HepG2 (cell line): ENCODE results near the gene FAM174C. TPM values are rescaled to one million over a fixed set of nuclear protein-coding genes. Genes with fewer than 3 reads are reported as not detected.

Experiments
- ATAC-seq: fragments of 200-7000 bp; cut with Tn5 transposase; 3 replicates; pipeline ENCODE4 v1.9.1; 2020; ENCODE audit warnings: mild to moderate bottlenecking, moderate library complexity
- BruUV-seq: library from RNA; stranded (reverse); fragments of 400-500 nt; replicated peaks from 2 replicates; lab custom pipeline; 2021; lab: Mats Ljungman, UMichigan
- CTCF ChIA-PET: fragments of 300-600 bp; formaldehyde crosslinking; extraction: SDS; loops from one replicate; lab custom pipeline; 2021; ENCODE audit warnings: low total read pairs, inconsistent platforms, low intra/inter-chr PET ratio; lab: Yijun Ruan, JAX
- POLR2A ChIA-PET: fragments of 350-600 bp; sonication (Branson Sonifier 250); formaldehyde crosslinking; loops from one replicate; lab custom pipeline; 2020; ENCODE audit warnings: antibody characterized with exemption, inconsistent platforms; lab: Yijun Ruan, JAX
- DNase-seq: peaks from one replicate; pipeline ENCODE4 v3.0.0-alpha.2; 2015; ENCODE audit warnings: low spot score
- FAIRE-seq: peaks from 3 replicates; lab custom pipeline; 2011; peaks lifted over from hg19 to GRCh38; lab: Jason Lieb, UNC
- H2AFZ ChIP-seq: one replicate; pipeline ENCODE4 v1.6.1; 2011; ENCODE audit warnings: low read length, inconsistent platforms
- H3K27ac ChIP-seq: fragments of 300-600 bp; 3 replicates; pipeline ENCODE4 v1.8.0; 2011; ENCODE audit warnings: mixed run types, mild to moderate bottlenecking, mixed read lengths, low read length, inconsistent platforms; ENCODE audit not compliant: insufficient read depth; ENCODE audit errors: extremely low read length
- H3K27me3 ChIP-seq, 2 experiments: fragments of 200-600 bp in 1 of 2; 2 replicates in 1 of 2; 3 replicates in 1 of 2; pipeline versions ENCODE4 v1.6.0 to v1.8.0; 2011; ENCODE audit warnings: low read length in 2 of 2, mild to moderate bottlenecking in 2 of 2, moderate library complexity in 2 of 2, inconsistent platforms in 1 of 2; ENCODE audit not compliant: insufficient read depth in 2 of 2, control insufficient read depth in 1 of 2
- H3K36me3 ChIP-seq, 2 experiments: fragments of 200-600 bp in 1 of 2; replicated peaks in 1 of 2; 2 replicates in 1 of 2; 3 replicates in 1 of 2; pipeline versions ENCODE4 v1.5.1 to v1.8.0; 2011; ENCODE audit warnings: low read length in 2 of 2, inconsistent platforms in 1 of 2; ENCODE audit not compliant: insufficient read depth in 2 of 2, control insufficient read depth in 1 of 2
- H3K4me1 ChIP-seq: 2 replicates; pipeline ENCODE4 v1.5.1; 2012; ENCODE audit warnings: low read length, inconsistent platforms; ENCODE audit not compliant: insufficient read depth
- H3K4me2 ChIP-seq: 2 replicates; pipeline ENCODE4 v1.6.0; 2011; ENCODE audit warnings: low read depth, low read length, inconsistent platforms
- H3K4me3 ChIP-seq, 3 experiments: fragments of 200-600 bp in 1 of 3; sonication (generic), shearing (Covaris generic) in 1 of 3; replicated peaks in 1 of 3; 2 replicates each; pipeline ENCODE4 v1.5.1; 2011 to 2016; ENCODE audit warnings: low read length in 3 of 3, inconsistent platforms in 2 of 3, low read depth in 2 of 3, mild to moderate bottlenecking in 2 of 3, control low read depth in 1 of 3, mixed read lengths in 1 of 3; ENCODE audit not compliant: insufficient read depth in 1 of 3
- H3K79me2 ChIP-seq: one replicate; pipeline ENCODE4 v1.6.1; 2011; ENCODE audit warnings: low read length, inconsistent platforms; ENCODE audit not compliant: insufficient read depth
- H3K9ac ChIP-seq: 2 replicates; pipeline ENCODE4 v1.6.0; 2011; ENCODE audit warnings: mild to moderate bottlenecking, low read depth, low read length, inconsistent platforms; ENCODE audit not compliant: insufficient read depth
- H3K9me3 ChIP-seq: 2 replicates; pipeline ENCODE4 v1.5.1; 2012; ENCODE audit warnings: mild to moderate bottlenecking, low read length
- H4K20me1 ChIP-seq: 2 replicates; pipeline ENCODE4 v1.6.0; 2011; ENCODE audit warnings: inconsistent platforms, mild to moderate bottlenecking, low read length, moderate library complexity; ENCODE audit not compliant: insufficient read depth
- HMGXB3 ChIP-seq: sonication (generic); formaldehyde crosslinking; IDR thresholded peaks from 2 replicates; pipeline ENCODE4 v1.4.0; 2020; ENCODE audit warnings: missing genetic modification reagents, borderline replicate concordance
- KDM5A ChIP-seq: fragments of 200-600 bp; sonication (generic); IDR thresholded peaks from 2 replicates; pipeline ENCODE4 v1.7.0; 2018; ENCODE audit warnings: antibody characterized with exemption, mild to moderate bottlenecking, low read length, borderline replicate concordance
- ZBTB7A ChIP-seq: sonication (generic); formaldehyde crosslinking; IDR thresholded peaks from 2 replicates; pipeline ENCODE4 v1.8.0; 2022; ENCODE audit warnings: mild to moderate bottlenecking, missing genetic modification reagents
- ZNF234 ChIP-seq: sonication (generic); formaldehyde crosslinking; conservative IDR thresholded peaks from 2 replicates; pipeline ENCODE4 v1.5.1; 2020; ENCODE audit warnings: mild to moderate bottlenecking, missing genetic modification reagents
- WGBS: methylation state at CpG from one replicate; pipeline ENCODE4 v1.1.6; 2017; ENCODE audit warnings: low lambda C conversion rate; 5-methylcytosine and 5-hydroxymethylcytosine counted together
- in situ Hi-C: cut with HindIII; loops from 2 replicates; pipeline ENCODE4 v1.10.0; 2017; ENCODE audit warnings: low pct_unique_long_range_greater_than_20kb; ENCODE audit not compliant: extremely low pct_ligation_motif_present
- intact Hi-C: fragments of 100-400 bp; cut with micrococcal nuclease; formaldehyde crosslinking; loops from one replicate; pipeline ENCODE4 v1.10.0; 2022; ENCODE audit not compliant: unreplicated experiment
- polyA plus RNA-seq, 8 experiments: library from polyadenylated mRNA; depleted of rRNA in 3 of 8; stranded (reverse) in 7 of 8; unstranded in 1 of 8; fragments of >200 nt; fragmentation: Illumina TruSeq in 4 of 8; extraction: Trizol in 4 of 8; gene quantifications; 2 replicates each; pipeline versions ENCODE4 v1.2.1 to v1.2.3, GENCODE V29; 2011 to 2016; ENCODE audit warnings: low read depth in 4 of 8, missing spikeins in 1 of 8, mixed read lengths in 1 of 8; ENCODE audit not compliant: insufficient read depth in 1 of 8
- total RNA-seq, 5 experiments: library from RNA; depleted of rRNA; stranded (reverse); fragments of >200 nt; fragmentation: Illumina TruSeq; extraction: Trizol; gene quantifications; 2 replicates each; pipeline ENCODE4 v1.2.3, GENCODE V29; 2016; ENCODE audit warnings: low read depth in 1 of 5
- TF ChIP-seq, protein P1 (sequence below): sonication (generic); formaldehyde crosslinking; IDR thresholded peaks from 2 replicates; pipeline ENCODE4 v1.4.0; 2020; ENCODE audit warnings: missing genetic modification reagents, borderline replicate concordance
- TF ChIP-seq, protein P2 (sequence below), 2 experiments: sonication (generic) in 1 of 2; formaldehyde crosslinking in 1 of 2; IDR thresholded peaks; 2 replicates each; pipeline versions ENCODE4 v1.6.1 to v1.9.0; 2014 to 2022; ENCODE audit warnings: antibody characterized with exemption in 1 of 2, borderline replicate concordance in 1 of 2, inconsistent platforms in 1 of 2, low read depth in 1 of 2, missing genetic modification reagents in 1 of 2

FAM174C gene
- total and polyA plus RNA-seq, 2 of the 13 experiments (the other 11 are each of a cell fraction or from before 2014, with no cell fraction given) = 19.5 to 31.3 TPM

DNA sequence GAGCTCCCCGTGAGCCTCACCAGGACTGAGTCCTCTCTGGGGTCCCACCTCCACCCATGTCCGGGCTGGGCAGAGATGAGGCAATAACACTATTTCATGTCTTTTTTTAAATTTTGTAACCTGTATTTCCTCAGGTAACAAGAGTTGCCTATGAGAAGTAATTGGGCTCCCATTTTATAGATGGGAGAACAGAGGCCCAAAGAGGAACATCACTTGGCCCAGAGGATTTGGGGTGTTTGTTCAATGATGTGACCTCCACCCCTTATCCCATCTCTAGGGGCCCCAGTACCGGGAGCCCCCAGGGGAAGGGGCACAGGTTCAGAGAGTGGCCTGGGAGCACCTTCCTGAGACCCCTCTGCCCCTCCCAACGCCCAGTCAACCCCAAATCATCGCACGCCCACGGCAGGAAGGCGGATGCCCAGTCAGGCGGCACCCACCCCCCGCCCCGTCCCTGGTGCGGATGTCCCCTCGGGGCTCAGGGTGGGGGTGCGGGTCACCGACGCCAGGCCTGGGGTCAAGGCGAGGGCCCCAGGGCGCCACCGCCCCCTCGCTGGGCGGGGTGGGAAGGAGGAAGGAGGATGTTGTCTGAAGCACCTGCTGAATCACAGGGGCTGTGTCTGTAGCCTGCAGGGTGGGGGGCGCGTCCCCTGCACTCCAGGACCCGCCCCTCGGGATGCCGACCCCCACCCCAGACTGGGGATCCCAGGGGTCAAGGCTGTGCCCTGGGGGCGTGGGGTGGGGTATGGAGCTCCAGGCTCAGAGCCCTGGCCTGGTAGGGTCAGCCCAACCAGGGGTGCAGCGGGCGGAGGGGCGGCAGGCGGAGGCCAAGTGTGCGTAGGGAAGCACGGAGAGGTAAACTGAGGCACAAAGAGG lies 15.2 kb upstream of the FAM174C start (continued):
- TF ChIP-seq, protein P1, sequence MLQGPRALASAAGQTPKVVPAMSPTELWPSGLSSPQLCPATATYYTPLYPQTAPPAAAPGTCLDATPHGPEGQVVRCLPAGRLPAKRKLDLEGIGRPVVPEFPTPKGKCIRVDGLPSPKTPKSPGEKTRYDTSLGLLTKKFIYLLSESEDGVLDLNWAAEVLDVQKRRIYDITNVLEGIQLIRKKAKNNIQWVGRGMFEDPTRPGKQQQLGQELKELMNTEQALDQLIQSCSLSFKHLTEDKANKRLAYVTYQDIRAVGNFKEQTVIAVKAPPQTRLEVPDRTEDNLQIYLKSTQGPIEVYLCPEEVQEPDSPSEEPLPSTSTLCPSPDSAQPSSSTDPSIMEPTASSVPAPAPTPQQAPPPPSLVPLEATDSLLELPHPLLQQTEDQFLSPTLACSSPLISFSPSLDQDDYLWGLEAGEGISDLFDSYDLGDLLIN = no peak
- peak; percentile 84 for TF ChIP-seq ZBTB7A (CRISPR knock-in tag)

DNA sequence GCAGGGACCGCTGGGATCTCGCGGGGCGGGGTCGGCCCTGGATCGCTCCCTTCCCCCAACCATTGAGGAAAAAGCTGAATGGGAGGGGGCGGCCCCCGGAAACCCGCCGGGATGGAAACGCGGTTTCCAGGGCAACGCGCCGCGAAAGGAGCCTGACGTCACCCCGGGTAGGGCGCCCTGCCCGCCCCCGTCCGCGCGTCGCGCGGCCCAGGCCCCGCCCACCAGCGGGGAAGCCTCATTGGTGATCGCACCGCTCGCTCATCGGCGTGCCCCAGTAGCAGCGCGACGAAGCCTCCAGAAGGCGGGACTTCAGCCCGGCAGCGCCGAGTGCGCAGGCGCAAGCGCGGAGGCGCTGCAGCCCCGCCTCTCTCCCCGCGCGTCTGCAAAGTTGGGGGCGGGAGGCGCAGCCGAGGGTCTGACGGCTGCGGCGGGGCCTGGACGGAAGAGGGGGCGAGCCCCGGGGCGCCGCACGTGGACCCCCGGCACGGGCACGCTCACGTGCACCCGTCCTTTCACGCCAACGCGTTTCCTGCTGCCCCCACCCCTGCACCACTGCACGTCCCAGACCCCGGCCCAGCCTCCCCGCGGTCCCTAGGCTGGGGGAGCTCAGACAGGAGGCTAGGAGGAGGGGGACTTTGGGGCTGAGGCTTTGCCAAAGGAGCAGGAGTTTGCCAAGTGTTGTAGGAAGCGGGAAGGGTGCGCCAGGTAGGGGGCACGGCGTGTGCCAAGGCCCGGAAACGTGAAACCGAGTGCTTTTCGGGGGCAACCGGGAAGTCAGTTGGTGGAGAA lies 14.4 kb upstream of the FAM174C start:
- H4K20me1 ChIP-seq = peaks cover 30% of the 10 kb centered on the region; the same call in 1 of the 2 replicates
- peak overlapping the region; percentile 85 for H3K27ac ChIP-seq
- ChIA-PET POLR2A (interaction anchor here (1.4 to 13.7 kb wide), 5 partner anchors 4 to 22 kb away, joined by 6 to 668 read pairs (median 464); partner anchors contain the start of genes ATP5F1D, CIRBP and MIDN), CTCF (no interaction called here)
- FAIRE-seq (peak; percentile 67), DNase-seq (peak; percentile 88), ATAC-seq (peak; percentile 59)
- peak overlapping the region; percentile 98 for H3K4me2 ChIP-seq
- no TSS peak for BruUV-seq
- peaks cover 3% of the 10 kb centered on the region for H3K79me2 ChIP-seq
- peak overlapping the region; percentile 71 to 81 (median 80) for H3K4me3 ChIP-seq
- 2% methylated on average over 17 of the region's 83 CpGs for WGBS
- intact Hi-C loops (no loop called here), in situ Hi-C loops (no loop called here)
- H3K9ac ChIP-seq = peak overlapping the region; percentile 78
- no peak overlapping the region for H2AFZ ChIP-seq
- H3K9me3 ChIP-seq = no peaks in the 10 kb centered on the region
- H3K36me3 ChIP-seq = peaks cover 4 to 19% of the 10 kb centered on the region in 2 experiments; a peak in 3 of 5 replicates
- H3K27me3 ChIP-seq = no peaks in the 10 kb centered on the region
- H3K4me1 ChIP-seq = peaks cover 82% of the 10 kb centered on the region
- 0 out of 2 replicates have a peak, but pooled peaks have one; percentile 56 for TF ChIP-seq KDM5A
- TF ChIP-seq, protein P2, sequence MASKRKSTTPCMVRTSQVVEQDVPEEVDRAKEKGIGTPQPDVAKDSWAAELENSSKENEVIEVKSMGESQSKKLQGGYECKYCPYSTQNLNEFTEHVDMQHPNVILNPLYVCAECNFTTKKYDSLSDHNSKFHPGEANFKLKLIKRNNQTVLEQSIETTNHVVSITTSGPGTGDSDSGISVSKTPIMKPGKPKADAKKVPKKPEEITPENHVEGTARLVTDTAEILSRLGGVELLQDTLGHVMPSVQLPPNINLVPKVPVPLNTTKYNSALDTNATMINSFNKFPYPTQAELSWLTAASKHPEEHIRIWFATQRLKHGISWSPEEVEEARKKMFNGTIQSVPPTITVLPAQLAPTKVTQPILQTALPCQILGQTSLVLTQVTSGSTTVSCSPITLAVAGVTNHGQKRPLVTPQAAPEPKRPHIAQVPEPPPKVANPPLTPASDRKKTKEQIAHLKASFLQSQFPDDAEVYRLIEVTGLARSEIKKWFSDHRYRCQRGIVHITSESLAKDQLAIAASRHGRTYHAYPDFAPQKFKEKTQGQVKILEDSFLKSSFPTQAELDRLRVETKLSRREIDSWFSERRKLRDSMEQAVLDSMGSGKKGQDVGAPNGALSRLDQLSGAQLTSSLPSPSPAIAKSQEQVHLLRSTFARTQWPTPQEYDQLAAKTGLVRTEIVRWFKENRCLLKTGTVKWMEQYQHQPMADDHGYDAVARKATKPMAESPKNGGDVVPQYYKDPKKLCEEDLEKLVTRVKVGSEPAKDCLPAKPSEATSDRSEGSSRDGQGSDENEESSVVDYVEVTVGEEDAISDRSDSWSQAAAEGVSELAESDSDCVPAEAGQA (IDR thresholded peaks at IDR 0.05; ENCODE audit: low read depth) = no peak
- TF ChIP-seq, protein P2 (CRISPR knock-in tag; IDR thresholded peaks at IDR 0.05; ENCODE audit: borderline replicate concordance) = no peak
- TF ChIP-seq HMGXB3 (CRISPR knock-in tag) = no peak
- TF ChIP-seq ZNF234 (CRISPR knock-in tag) = no peak
